Astrocyte of the spinal cord (primary cell): ENCODE measurements around the gene HIGD1B.

Experiments
- DNase-seq: peaks from one replicate; pipeline ENCODE4 v3.0.0; 2011; ENCODE audit warnings: low read depth, low spot score
- H3K4me3 ChIP-seq: 2 replicates; pipeline ENCODE4 v1.5.1; 2011; ENCODE audit warnings: low read depth, mild to moderate bottlenecking, low read length, moderate library complexity
- CTCF ChIP-seq: IDR thresholded peaks from 2 replicates; pipeline ENCODE4 v1.5.1; 2012; ENCODE audit warnings: low read depth, mild to moderate bottlenecking, low read length, inconsistent platforms
- in situ Hi-C: cut with HindIII; loops from 2 replicates; pipeline ENCODE4 v1.10.0; 2017; ENCODE audit warnings: low sequenced_read_pairs

HIGD1B gene

GRCh38 chr17:44881145-44881544, 33.5 kb downstream of the HIGD1B start:
- no peak for TF ChIP-seq CTCF
- H3K4me3 ChIP-seq: no peak overlapping the region
- no peak for DNase-seq
- in situ Hi-C loops: no loop called here

GRCh38 chr17:44884941-44885340, 37.3 kb downstream of the HIGD1B start:
- no peak for TF ChIP-seq CTCF
- in situ Hi-C loops: no loop called here
- no peak overlapping the region for H3K4me3 ChIP-seq

GRCh38 chr17:44887016-44887415, 39.3 kb downstream of the HIGD1B start:
- DNase-seq: no peak
- TF ChIP-seq CTCF: no peak
- H3K4me3 ChIP-seq: no peak overlapping the region
- in situ Hi-C loops: no loop called here

More at GRCh38 chr17:44884941-44885340, 37.3 kb downstream of the HIGD1B start:
- no peak for DNase-seq

- in situ Hi-C loops: no loop called here
- H3K4me3 ChIP-seq: no peak overlapping the region
- TF ChIP-seq CTCF: no peak
- no peak for DNase-seq
Measured at GRCh38 chr17:44887971-44888954, 40.6 kb downstream of the HIGD1B start.

GRCh38 chr17:44889003-44889402, 41.3 kb downstream of the HIGD1B start:
- no peak for DNase-seq
- TF ChIP-seq CTCF: no peak
- in situ Hi-C loops: no loop called here
- no peak overlapping the region for H3K4me3 ChIP-seq

GRCh38 chr17:44892250-44892649, 44.6 kb downstream of the HIGD1B start:
- no peak for DNase-seq
- TF ChIP-seq CTCF: no peak
- in situ Hi-C loops: no loop called here
- no peak overlapping the region for H3K4me3 ChIP-seq
